A549 (cell line): Measurements from ENCODE around the gene YBX2. TPM values are rescaled to one million over a fixed set of nuclear protein-coding genes. Genes with fewer than 3 reads are reported as not detected.

Experiments used
- ATOH8 ChIP-seq: fragments of 250-450 bp; sonication (Bioruptor Pico); IDR thresholded peaks from 2 replicates; pipeline ENCODE4 v1.5.0; 2020; ENCODE audit warnings: low read depth, mild to moderate bottlenecking, moderate library complexity
- BCL3 ChIP-seq: fragments of >200 bp; sonication (Bioruptor Twin); formaldehyde crosslinking; IDR thresholded peaks from 3 replicates; pipeline ENCODE4 v1.6.1; 2016
- BHLHE40 ChIP-seq: IDR thresholded peaks from 2 replicates; pipeline ENCODE4 v1.6.1; 2012; ENCODE audit warnings: low read depth, low read length, inconsistent platforms
- CBX2 ChIP-seq: fragments of 200-600 bp; sonication (generic); IDR thresholded peaks from 2 replicates; pipeline ENCODE4 v1.6.1; 2016; ENCODE audit warnings: low read depth, mild to moderate bottlenecking, borderline replicate concordance
- CEBPB ChIP-seq, 2 experiments: fragments of >200 bp in 1 of 2; sonication (Bioruptor Twin) in 1 of 2; formaldehyde crosslinking in 1 of 2; IDR thresholded peaks; 2 replicates each; pipeline ENCODE4 v1.6.1; 2012 to 2016
- CHD2 ChIP-seq: fragments of 150-350 bp; IDR thresholded peaks from 2 replicates; pipeline ENCODE4 v1.6.1; 2014; ENCODE audit warnings: low read length; ENCODE audit not compliant: partially characterized antibody
- EHMT2 ChIP-seq: fragments of 200-600 bp; sonication (generic); IDR thresholded peaks from 2 replicates; pipeline ENCODE4 v1.6.1; 2016; ENCODE audit warnings: antibody characterized with exemption, low read depth, mild to moderate bottlenecking, moderate library complexity
- ELK1 ChIP-seq: fragments of 150-350 bp; IDR thresholded peaks from 2 replicates; pipeline ENCODE4 v1.6.1; 2014; ENCODE audit warnings: low read depth, mild to moderate bottlenecking, low read length
- EP300 ChIP-seq, 2 experiments: fragments of >200 bp; sonication (Bioruptor Twin); formaldehyde crosslinking; IDR thresholded peaks; 2 replicates in 1 of 2; 3 replicates in 1 of 2; pipeline ENCODE4 v1.6.1; 2016 to 2017
- ESRRA ChIP-seq: fragments of 150-350 bp; IDR thresholded peaks from 2 replicates; pipeline ENCODE4 v1.6.1; 2014; ENCODE audit warnings: mild to moderate bottlenecking, low read length, borderline replicate concordance
- FOSL2 ChIP-seq, 2 experiments: fragments of 450-650 bp in 1 of 2; fragments of >200 bp in 1 of 2; sonication (Bioruptor Twin) in 1 of 2; formaldehyde crosslinking; IDR thresholded peaks; 2 replicates each; pipeline versions ENCODE4 v1.5.0 to v1.6.1; 2016 to 2020; ENCODE audit warnings: mild to moderate bottlenecking in 1 of 2, moderate library complexity in 1 of 2
- HDAC2 ChIP-seq: fragments of 200-600 bp; sonication (generic); IDR thresholded peaks from 2 replicates; pipeline ENCODE4 v1.6.1; 2016
- HOXA7 ChIP-seq: fragments of 250-450 bp; sonication (Bioruptor Pico); IDR thresholded peaks from 2 replicates; pipeline ENCODE4 v1.5.0; 2020; ENCODE audit warnings: mild to moderate bottlenecking, moderate library complexity
- HOXB5 ChIP-seq: fragments of 250-450 bp; sonication (Bioruptor Pico); IDR thresholded peaks from 2 replicates; pipeline ENCODE4 v1.5.0; 2020; ENCODE audit warnings: mild to moderate bottlenecking, moderate library complexity
- JUN ChIP-seq, 2 experiments: fragments of >200 bp; sonication (Bioruptor Twin); formaldehyde crosslinking; IDR thresholded peaks; 2 replicates in 1 of 2; 3 replicates in 1 of 2; pipeline ENCODE4 v1.6.1; 2016 to 2017
- JUNB ChIP-seq: fragments of >200 bp; sonication (Bioruptor Twin); formaldehyde crosslinking; IDR thresholded peaks from 2 replicates; pipeline ENCODE4 v1.6.1; 2016
- MAFK ChIP-seq: fragments of 450-650 bp; IDR thresholded peaks from 2 replicates; pipeline ENCODE4 v1.6.1; 2014; ENCODE audit not compliant: partially characterized antibody
- MAZ ChIP-seq: fragments of 150-350 bp; IDR thresholded peaks from 2 replicates; pipeline ENCODE4 v1.6.1; 2014; ENCODE audit warnings: antibody characterized with exemption, low read depth, low read length, borderline replicate concordance
- MYC ChIP-seq: IDR thresholded peaks from 2 replicates; pipeline ENCODE4 v1.6.1; 2012; ENCODE audit warnings: mild to moderate bottlenecking, inconsistent platforms, low read length, improper control_type of control experiment, borderline replicate concordance
- NFE2L2 ChIP-seq: fragments of 150-350 bp; conservative IDR thresholded peaks from 2 replicates; pipeline ENCODE4 v1.6.1; 2014; ENCODE audit warnings: low read length
- NPAS2 ChIP-seq: fragments of 250-450 bp; sonication (Bioruptor Pico); IDR thresholded peaks from 2 replicates; pipeline ENCODE4 v1.8.0; 2022; ENCODE audit warnings: mild to moderate bottlenecking, moderate library complexity, borderline replicate concordance
- NR3C1 ChIP-seq: fragments of >200 bp; sonication (Bioruptor Twin); formaldehyde crosslinking; IDR thresholded peaks from 3 replicates; pipeline ENCODE4 v1.6.1; 2017
- RAD21 ChIP-seq, 2 experiments: fragments of >200 bp in 1 of 2; sonication (Bioruptor Twin) in 1 of 2; formaldehyde crosslinking in 1 of 2; IDR thresholded peaks in 1 of 2; conservative IDR thresholded peaks in 1 of 2; 2 replicates in 1 of 2; 3 replicates in 1 of 2; pipeline ENCODE4 v1.6.1; 2012 to 2018; ENCODE audit warnings: inconsistent platforms in 1 of 2
- RCOR1 ChIP-seq: fragments of 150-350 bp; IDR thresholded peaks from 2 replicates; pipeline ENCODE4 v1.6.1; 2014; ENCODE audit warnings: antibody characterized with exemption, low read length, low read depth
- REST ChIP-seq: fragments of 200-600 bp; sonication (generic); IDR thresholded peaks from 2 replicates; pipeline ENCODE4 v1.6.1; 2016; ENCODE audit warnings: antibody characterized with exemption, mild to moderate bottlenecking, moderate library complexity
- SREBF2 ChIP-seq: fragments of 450-650 bp; IDR thresholded peaks from 2 replicates; pipeline ENCODE4 v1.6.1; 2014; ENCODE audit warnings: mild to moderate bottlenecking, moderate library complexity
- TFCP2L1 ChIP-seq: fragments of 250-450 bp; sonication (Bioruptor Pico); IDR thresholded peaks from 2 replicates; pipeline ENCODE4 v1.5.0; 2021; ENCODE audit warnings: mild to moderate bottlenecking
- ZNF302 ChIP-seq: fragments of 250-450 bp; sonication (Bioruptor Pico); IDR thresholded peaks from 2 replicates; pipeline ENCODE4 v1.9.0; 2021; ENCODE audit warnings: inconsistent platforms, mild to moderate bottlenecking, moderate library complexity
- ZSCAN20 ChIP-seq: fragments of 250-450 bp; sonication (Bioruptor Pico); IDR thresholded peaks from 2 replicates; pipeline ENCODE4 v1.8.0; 2022; ENCODE audit warnings: mild to moderate bottlenecking, moderate library complexity
- polyA plus RNA-seq, 4 experiments: library from polyadenylated mRNA; depleted of rRNA in 3 of 4; stranded (reverse); fragments of >200 nt; fragmentation: RNase III in 1 of 4; extraction: RNeasy Plus Mini Kit Qiagen cat#74134 plus additional on column Dnase treatment in 1 of 4; gene quantifications; 2 replicates in 3 of 4; 3 replicates in 1 of 4; pipeline ENCODE4 v1.2.3, GENCODE V29; 2011 to 2017
- TF ChIP-seq, protein P1 (sequence below): fragments of 450-650 bp; IDR thresholded peaks from 2 replicates; pipeline ENCODE4 v1.6.1; 2014; ENCODE audit warnings: antibody characterized with exemption
- TF ChIP-seq, protein P2 (sequence below): fragments of 250-450 bp; sonication (Bioruptor Pico); IDR thresholded peaks from 2 replicates; pipeline ENCODE4 v1.5.0; 2021; ENCODE audit warnings: mild to moderate bottlenecking, moderate library complexity, borderline replicate concordance
- TF ChIP-seq, protein P3 (sequence below): IDR thresholded peaks from 2 replicates; pipeline ENCODE4 v1.6.1; 2012

Gene YBX2
- polyA plus RNA-seq, 2 of the 4 experiments (the other 2 are of a cell fraction), result 0.36 to 0.61 TPM

DNA sequence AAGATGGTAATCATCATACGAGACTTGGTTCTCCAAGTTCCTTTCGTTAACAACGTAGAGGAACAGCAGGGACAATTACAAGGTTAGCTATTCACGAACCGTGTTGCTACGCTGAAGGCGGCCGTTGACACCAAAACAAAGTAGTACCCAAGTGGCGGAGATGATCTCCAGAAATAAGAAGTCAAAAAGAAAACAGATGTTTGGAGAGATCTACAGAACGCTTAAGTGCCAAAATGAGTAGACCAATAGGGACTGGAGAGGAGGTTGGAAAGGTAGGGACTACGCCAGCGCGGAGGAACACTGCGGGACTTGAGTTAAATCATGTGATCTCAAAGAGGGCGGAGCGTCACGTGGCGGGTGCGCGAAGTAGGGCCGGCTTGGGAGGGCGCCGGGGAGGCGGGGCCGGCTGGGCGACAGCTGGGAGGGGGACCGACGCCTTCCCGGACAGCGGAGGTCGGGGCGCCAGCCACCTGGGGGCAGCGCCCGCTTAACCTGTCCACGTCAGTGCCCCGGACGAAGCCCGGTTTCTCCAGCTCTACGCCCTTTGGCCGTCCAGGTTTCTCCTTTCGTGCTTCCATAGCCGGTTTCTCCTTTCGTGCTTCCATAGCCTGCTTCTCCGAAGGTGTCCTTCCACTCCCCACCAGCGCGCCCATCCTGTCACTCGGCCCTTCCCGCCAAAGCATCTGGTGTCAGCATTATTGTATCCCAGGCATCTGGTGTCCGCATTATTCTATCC is 51.6 kb downstream of the YBX2 start (continued):
- TF ChIP-seq ATOH8 (CRISPR knock-in tag) (0 out of 2 replicates have a peak, but pooled peaks have one; percentile 1), NPAS2 (CRISPR knock-in tag) (peak; percentile 68; the same call in 1 of the 2 replicates), ZNF302 (CRISPR knock-in tag) (no peak), RCOR1 (no peak), SREBF2 (no peak), CHD2 (peak; percentile 84), MAFK (peak; percentile 71), REST (peak; percentile 39; the same call in 1 of the 2 replicates), BHLHE40 (peak; percentile 62), HDAC2 (0 out of 2 replicates have a peak, but pooled peaks have one; percentile 17), MAZ (peak; percentile 92; the same call in 1 of the 2 replicates), EP300 (IDR thresholded peaks at IDR 0.05) (0 out of 5 replicates have a peak, but pooled peaks of 1 of the 2 experiments have one; percentile 29), JUNB (no peak), ZSCAN20 (no peak), FOSL2 (IDR thresholded peaks at IDR 0.05) (no peak), FOSL2 (CRISPR knock-in tag; IDR thresholded peaks at IDR 0.05) (peak; percentile 42), NR3C1 (no peak), HOXB5 (CRISPR knock-in tag) (no peak; the same call in 1 of the 2 replicates), BCL3 (no peak), TFCP2L1 (CRISPR knock-in tag) (no peak), MYC (peak; percentile 60; the same call in 1 of the 2 replicates), JUN (IDR thresholded peaks at IDR 0.05) (peak; percentile 92 to 96), NFE2L2 (no peak), ELK1 (no peak), CBX2 (no peak), ESRRA (0 out of 2 replicates have a peak, but pooled peaks have one; percentile 21), RAD21 (conservative IDR thresholded peaks at IDR 0.05 in 1 of 2, IDR thresholded peaks at IDR 0.05 in 1 of 2) (no peak), EHMT2 (no peak), HOXA7 (CRISPR knock-in tag) (peak; percentile 13; the same call in 1 of the 2 replicates), CEBPB (IDR thresholded peaks at IDR 0.05) (peak in 1 of 2 experiments; percentile 26; a peak in 1 of 4 replicates)
- TF ChIP-seq, protein P1, sequence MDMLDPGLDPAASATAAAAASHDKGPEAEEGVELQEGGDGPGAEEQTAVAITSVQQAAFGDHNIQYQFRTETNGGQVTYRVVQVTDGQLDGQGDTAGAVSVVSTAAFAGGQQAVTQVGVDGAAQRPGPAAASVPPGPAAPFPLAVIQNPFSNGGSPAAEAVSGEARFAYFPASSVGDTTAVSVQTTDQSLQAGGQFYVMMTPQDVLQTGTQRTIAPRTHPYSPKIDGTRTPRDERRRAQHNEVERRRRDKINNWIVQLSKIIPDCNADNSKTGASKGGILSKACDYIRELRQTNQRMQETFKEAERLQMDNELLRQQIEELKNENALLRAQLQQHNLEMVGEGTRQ, result peak; percentile 99
- TF ChIP-seq, protein P2, sequence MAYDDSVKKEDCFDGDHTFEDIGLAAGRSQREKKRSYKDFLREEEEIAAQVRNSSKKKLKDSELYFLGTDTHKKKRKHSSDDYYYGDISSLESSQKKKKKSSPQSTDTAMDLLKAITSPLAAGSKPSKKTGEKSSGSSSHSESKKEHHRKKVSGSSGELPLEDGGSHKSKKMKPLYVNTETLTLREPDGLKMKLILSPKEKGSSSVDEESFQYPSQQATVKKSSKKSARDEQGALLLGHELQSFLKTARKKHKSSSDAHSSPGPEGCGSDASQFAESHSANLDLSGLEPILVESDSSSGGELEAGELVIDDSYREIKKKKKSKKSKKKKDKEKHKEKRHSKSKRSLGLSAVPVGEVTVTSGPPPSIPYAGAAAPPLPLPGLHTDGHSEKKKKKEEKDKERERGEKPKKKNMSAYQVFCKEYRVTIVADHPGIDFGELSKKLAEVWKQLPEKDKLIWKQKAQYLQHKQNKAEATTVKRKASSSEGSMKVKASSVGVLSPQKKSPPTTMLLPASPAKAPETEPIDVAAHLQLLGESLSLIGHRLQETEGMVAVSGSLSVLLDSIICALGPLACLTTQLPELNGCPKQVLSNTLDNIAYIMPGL (CRISPR knock-in tag), result no peak
- TF ChIP-seq, protein P3, sequence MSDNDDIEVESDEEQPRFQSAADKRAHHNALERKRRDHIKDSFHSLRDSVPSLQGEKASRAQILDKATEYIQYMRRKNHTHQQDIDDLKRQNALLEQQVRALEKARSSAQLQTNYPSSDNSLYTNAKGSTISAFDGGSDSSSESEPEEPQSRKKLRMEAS, result peak; percentile 95
